Inferior parietal cortex (tissue), 1 donor: Measurements from ENCODE around the gene GRHL1.
"Not testable (repeated sequence)": the region's sequence is repeated elsewhere in the genome, so short reads cannot be mapped to it uniquely, and the experiment has no call there.

Source experiments
- DNase-seq: peaks from one replicate; pipeline ENCODE4 v3.0.0-alpha.2; 2016; ENCODE audit errors: extremely low spot score

The GRHL1 gene, protein sequence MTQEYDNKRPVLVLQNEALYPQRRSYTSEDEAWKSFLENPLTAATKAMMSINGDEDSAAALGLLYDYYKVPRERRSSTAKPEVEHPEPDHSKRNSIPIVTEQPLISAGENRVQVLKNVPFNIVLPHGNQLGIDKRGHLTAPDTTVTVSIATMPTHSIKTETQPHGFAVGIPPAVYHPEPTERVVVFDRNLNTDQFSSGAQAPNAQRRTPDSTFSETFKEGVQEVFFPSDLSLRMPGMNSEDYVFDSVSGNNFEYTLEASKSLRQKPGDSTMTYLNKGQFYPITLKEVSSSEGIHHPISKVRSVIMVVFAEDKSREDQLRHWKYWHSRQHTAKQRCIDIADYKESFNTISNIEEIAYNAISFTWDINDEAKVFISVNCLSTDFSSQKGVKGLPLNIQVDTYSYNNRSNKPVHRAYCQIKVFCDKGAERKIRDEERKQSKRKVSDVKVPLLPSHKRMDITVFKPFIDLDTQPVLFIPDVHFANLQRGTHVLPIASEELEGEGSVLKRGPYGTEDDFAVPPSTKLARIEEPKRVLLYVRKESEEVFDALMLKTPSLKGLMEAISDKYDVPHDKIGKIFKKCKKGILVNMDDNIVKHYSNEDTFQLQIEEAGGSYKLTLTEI

DNA sequence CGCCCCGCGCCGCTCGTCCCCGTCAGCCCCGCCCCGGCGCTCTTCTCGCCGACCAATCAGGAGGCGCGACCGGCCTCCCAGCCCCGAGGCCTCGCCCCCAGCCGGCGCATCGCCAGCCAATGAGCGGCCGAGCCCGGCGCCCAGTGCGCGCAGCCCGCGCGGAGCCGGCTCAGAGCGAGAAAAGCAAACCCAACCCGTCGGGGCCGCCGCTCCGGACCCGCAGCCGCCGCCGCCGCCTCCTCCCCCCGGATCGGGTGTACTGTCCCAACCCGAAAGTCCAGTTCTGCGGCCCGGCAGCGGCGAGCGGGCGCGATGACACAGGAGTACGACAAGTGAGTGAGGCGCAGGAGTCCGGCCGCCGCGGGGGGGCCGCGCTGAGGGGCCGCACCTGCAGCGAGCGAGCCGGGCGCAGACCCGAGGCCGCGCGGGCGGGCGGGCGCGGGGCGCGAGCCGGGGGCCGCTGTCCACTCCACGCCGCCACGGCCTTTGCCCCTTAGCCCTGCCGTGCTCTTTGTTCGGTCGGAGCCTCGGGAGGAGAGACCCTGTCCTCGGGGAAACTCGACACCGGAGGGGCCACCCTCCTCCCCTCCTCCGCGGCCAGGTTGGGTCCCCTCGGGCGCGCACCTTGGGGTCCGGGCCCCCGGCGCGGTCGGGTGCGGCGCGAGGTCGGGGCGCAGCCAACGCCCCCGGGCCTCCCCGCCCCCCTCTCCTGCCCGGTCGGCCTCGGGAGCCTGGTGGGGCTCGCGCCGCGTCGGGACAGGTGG is at the start of gene GRHL1:
Gene GRHL1, plus strand, starts transcription at position 172 of the 764 bp plus-strand sequence. Its CDS starts 141 bp downstream, at position 313.
- DNase-seq = peak; percentile 89

DNA sequence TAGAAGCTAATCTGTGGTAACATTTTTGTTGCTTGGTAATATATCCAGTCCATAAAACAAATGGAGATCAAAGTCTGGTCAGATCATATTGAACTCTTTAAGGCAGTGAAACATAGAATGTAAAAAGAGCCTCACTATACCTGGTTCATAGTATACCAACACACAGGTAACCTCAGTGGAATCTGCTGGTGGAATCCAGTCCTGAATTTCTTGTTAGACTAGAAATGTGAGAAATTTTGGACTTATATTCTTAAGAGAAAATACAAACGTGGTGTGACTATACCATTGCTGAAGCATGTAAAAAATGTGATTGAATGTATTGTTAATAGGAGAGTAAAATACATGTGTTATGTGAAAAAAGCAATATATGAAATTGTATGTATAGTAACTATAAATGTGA is 46.1 kb upstream of the GRHL1 start:
- DNase-seq = no peak

DNA sequence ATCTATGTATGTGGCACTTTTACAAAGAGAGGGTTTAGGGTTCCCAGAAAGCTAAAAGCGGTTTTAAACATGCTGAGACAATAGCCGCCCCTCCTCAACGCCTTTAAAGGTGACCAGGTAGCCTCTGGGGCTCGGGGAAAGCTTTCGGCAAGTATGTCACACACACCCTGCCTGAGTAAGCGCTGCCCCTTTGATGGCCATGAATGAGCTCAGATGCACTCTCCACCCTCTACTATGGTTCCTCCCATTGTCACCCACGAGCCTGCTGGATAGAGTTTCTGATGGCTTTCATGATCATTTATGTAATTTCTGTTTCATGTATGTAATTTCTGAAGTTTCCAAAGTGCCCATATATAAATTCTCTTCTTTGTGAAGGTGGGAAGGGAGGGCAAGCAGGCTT is 44.1 kb upstream of the GRHL1 start:
- DNase-seq = no peak

DNA sequence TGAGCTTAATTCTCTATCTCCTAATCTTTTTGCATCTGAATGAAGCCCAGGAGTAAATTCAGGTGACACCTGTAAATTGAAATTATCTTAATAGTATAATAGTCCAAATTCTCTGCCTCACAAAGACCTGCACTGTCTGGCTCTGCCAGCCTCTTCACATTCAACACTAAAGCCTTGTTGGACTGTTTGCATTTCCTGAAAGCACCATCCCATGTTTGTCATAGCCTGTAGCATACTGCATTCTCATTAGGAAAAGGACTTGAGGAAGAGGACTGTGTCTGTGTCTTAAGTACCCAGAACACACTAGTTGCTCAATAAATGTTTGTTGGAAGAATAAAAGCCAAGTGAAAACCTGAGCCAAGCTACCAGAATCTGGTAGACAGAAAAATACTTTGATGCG is 42.9 kb upstream of the GRHL1 start:
- no peak for DNase-seq

DNA sequence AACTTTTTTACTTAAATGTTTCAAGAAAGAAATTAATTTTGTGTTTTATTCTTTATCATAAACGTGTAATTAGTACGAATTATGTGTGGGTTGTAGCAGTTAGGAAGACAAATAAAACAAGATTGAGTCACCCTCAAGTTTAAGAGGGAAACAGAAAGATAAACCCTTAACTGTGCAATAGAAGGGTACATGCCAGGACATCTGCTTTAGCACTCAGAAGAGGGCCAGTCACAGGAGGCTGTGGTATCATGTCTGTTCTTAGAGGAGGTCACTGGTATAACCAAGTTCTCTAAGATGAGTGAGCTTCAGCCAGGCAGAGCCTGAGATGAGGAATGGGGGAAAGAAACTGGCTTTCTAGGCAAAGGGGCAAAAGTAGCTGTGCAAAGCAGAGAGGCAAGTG is 42.4 kb upstream of the GRHL1 start:
- no peak for DNase-seq

DNA sequence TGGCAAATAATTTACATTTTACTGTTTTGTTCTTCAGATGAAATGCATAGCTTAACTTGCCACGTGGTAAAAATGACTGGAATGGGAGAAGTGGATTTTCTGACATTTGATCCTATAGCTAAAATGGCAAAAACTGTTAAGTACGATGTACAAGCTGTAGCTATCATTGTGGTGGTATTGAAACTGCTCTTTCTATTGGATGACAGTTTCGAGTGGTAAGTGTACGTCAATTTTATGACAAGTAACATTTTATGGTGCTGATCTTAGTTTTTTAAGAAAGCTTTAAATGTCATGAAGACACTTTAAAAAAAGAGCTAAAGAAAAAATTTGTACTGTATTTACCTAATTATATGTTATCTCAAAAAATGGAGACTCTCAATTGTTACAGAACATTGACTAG is 40.8 kb upstream of the GRHL1 start:
- DNase-seq = no peak

DNA sequence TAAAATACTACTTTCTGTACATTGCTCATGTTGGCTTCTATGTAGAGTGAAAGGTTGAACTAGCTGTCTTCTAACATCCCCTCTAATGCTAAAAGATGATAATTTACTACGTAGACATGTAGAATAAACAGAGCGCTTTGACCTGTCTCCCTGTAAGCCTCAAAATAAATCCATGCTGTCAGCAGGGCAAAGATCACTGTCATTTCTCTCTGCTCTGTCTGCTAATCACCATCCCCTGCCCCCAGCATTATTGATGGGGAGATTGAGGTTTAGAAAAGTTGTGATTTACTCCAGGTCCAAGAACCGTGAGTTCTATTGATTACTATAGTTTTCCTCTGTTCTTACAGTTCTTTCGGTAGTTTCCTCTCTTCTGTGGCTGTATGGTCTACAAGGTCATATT is 39.0 kb upstream of the GRHL1 start:
- DNase-seq = no peak

DNA sequence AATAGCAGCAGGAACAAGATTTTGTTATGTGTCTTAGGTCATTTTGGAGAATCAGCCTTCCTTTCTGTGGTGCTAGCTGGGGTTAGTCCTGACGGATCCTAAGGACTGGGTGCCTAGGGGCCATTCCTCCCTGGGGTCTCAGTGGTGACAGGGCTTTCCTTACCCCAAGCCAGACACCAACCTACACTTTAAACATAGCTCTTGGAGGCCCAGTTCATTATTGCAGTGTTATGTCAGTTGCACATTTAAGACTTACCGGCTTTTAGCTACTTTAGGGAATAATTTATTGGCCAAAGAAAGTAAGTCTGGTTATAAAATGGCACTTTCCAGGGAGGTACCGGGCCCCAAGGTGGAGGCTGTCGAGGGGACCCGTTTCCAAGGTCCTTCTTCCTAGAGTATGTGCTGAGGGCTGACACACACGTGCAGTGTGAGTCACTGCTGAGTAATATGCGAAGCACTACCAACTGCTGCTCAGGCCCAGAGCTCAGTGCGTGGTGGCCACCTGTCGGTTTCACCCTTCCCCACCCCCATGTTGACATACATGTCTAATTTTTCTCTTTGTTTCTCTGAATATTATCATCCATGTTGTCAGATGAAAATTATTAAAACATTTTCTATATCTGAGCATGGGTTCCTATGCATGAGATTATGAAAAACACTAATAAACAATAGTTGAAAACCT is 37.0 kb upstream of the GRHL1 start:
- no peak for DNase-seq

DNA sequence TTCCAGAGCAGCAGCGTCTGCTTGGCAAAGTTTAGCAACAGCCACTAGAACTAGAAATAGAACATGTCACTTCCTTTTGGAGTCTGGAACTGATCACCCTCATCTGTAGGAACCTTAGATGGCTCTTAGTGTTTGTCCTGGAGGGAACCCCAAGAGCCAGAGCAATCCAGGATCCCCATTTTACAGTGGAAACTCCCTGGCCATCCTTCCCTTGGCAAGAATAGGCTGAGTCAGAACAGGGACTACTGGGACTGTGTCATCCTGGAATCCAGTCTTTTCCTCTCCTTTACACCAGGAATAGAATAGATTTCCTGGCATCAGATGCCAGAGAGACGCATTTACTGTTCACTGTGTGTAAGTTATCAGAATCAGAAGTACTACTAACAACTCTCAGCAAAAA is 33.2 kb upstream of the GRHL1 start:
- DNase-seq = no peak

DNA sequence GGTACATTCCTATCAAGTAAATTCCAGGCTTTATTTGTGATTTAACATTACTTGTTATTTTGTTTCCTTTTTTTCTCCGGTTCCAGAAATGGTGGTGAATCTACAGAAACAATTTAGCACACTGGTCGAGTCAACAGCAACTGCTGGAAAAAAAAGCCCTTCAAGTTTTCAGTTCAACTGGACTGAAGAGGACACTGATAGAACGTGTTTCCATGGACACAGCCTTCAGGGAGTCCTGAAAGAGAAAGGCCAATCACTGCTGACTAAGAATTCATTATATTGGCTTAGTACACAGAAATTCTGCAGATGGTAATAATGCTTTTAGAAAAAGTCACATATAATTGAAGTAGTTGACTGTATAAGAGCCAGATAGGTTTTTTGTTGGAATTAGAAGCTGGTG is 32.0 kb upstream of the GRHL1 start:
- DNase-seq = no peak

DNA sequence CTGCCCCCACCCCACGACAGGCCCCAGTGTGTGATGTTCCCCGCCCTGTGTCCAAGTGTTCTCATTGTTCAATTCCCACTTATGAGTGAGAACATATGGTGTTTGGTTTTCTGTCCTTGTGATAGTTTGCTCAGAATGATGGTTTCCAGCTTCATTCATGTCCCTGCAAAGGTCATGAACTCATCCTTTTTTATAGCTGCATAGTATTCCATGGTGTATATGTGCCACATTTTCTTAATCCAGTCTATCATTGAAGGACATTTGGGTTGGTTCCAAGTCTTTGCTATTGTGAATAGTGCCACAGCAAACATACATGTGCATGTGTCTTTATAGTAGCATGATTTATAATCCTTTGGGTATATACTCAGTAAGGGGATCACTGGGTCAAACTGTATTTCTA is 24.5 kb upstream of the GRHL1 start:
- not testable (repeated sequence) for DNase-seq

DNA sequence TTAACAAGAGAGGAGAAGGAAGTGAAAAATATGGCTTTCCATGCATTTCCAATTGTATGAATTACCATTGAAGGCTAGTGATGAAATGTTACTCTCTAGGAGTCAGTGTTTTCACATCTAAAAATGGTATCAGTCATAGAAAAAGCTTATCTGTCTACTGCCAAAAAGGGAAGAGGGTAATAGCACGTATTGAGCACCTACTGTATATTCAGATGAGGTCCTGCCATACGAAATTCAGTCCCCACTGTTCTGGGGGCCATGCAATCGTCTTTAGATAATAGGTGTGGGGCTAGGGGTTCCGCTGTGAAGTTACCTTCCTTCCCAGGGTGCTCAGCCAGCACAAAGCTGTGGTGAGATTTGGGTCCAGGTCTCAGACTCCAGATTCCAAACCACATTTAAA is 14.2 kb upstream of the GRHL1 start:
- DNase-seq = no peak

DNA sequence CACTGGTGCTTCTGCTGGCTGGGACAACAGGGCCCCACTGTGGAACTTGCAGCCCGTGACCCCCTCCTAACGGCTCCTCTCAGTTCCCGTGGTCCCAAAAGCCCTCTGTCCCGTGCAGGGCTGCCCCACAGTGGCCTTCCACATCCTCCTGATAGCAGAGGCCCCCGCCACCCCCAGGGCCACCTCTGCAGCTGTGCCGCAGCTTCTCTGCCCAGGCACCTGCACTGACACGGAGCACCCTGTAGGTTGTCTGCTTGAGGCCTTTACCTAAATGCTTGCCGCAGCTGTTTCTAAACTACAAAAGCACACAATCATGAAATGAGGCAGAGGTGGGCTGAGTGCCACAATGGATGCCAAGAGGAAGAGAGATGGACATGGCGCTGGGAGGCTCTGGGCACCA is 13.5 kb upstream of the GRHL1 start:
- DNase-seq = no peak

DNA sequence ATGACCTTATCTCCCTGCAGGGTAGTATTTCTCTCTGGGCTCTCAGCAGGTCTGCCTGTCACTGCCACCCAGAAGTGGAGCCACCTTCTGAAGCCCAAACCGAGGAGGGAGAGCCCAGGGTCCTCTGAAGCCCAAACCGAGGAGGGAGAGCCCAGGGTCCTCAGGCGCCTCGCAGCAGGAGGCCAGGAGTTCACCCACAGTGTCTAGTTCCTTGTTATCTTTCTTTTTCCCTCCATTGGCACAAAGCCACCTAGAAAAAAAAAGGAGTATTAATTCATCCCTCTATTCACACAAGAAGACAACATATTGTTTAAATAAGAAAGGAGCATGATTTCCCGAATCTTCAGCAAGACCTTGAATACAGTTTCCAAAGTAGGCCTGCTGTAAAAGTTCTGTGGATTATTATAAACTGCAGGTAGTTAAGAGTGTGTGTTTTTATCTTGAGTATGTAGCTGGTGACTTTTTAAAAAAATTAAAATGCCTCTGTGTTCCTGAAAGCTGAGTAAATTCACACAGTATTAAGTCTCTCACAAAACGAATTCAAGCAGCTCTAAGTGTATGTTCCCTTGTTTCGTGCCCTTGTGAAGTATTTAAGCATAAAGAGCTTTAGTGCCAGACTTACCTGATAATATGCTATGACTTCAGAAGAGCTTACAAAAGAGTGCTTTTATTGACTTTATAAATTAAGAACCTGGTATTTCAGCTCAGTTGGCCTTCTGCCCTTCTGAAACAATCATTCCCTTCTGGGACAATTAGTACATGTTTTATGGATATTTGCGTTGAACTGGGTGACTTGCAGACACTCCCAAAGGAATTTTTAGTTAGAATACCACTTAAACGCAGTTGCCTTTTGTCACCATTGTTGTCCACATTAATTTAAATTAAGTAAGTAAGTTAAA is 11.7 kb upstream of the GRHL1 start:
- no peak for DNase-seq

DNA sequence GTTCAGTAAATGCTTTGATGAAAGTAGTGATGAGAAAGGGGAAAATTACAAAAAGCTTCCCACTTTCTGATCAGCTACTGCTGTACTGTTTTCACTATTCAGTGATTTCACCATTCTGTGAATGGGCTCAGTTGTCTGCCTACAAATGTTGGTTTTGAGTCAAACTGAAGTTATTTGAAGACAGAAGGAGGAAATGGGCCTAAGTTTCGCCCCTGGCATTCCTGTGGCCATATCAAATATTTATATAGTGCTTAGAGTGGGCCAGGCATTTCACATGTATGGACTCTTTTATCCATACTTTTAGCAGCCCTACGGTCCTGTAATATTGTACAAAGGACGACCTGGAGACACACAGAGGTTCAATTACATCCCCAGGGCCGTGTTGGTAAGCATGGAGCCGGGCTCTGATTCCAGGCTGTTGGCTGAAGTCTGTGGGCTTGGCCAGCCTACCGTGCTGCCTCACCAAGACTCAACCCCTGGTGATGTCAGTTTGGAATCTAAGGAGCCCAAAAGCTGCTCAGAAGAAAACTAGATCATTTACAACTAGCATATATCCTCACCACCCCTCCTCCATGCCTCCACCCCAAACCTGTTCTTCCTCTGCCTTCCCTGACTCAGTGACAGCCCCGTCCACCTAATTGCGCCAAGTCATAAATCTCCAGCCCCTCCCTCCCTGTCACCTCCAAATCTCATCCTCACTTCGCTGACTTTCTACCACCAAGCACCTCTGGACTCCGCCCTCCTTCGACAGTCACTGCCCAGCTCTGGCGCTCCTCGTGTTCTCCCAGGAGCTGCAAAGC is 10.1 kb upstream of the GRHL1 start:
- DNase-seq = no peak

DNA sequence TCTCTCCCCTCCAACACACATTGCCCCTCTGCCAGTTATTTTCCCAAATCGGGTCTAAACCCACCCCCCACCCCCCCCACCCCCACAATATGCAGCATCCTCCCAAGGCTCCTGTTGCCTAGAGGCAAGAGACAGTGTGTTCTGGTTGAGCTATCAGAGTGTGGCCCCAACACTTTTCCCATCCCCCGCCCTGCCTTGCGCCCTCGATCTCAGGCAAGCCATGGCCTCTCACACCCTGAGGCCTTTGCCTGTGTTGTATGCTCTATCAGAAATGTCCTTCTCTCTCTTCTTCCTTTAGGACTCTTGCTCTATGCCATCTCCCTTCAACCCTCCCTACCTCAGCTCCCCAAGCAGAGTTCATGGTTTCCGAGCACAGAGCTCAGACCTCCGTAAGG is 9.5 kb upstream of the GRHL1 start:
- DNase-seq = no peak

DNA sequence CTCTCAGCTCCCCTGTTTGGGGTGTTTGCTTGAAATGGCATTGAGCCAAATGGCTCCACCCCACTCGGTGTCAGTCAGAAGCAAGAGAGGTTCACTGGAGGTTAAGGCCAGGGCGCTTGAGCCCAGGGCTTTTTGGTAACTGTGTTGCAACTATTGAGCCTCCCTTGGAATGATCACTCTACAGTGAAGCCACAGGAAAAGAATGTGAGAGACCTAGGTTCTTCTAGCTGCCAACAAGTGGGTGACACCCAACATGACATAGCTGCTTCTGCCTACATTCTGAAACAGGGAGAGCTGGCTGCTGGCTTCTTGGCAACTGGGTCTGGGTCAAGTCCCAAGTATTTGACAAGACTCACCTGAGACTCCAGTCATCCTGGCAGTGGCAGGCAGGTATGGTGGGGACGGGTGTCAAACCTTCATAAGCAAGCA is 7.1 kb upstream of the GRHL1 start:
- DNase-seq = no peak

DNA sequence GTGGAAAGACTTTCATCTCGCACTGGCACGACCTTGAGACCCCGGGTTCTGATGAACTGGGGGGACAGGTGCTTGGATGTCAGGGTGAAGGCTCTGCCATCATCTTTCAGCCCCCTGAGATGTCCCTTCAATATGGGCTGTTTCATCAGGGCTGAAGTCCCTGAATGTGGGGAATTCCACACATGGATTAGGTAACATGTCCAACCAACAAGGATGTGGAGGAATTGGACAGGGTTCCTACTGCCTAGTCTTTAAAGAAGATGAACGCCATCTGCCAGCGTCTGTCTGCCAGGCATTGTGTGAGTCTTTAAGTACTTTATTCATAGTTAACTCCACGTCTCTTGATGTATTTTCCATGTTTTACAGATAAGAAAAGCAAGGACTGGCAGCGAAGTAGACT is 5.9 kb upstream of the GRHL1 start:
- no peak for DNase-seq

DNA sequence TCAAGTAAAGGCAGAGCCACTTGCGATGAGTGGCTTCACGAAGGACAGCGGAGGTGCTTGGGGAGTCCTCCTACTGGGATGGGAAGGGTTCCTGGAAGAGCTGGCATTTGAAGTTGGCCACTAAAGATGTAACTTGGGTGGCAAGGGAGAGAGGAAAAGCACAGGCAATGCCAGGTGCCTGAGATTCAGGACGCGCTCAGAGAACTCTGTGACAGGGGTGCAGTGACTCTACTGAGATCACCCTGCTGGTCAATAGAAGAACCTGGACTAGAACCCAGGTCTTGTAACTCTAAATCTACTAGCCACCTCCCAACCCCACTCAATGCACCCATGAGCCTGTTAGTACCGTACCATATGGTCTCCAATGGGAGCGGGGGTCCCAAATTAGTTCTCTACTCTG is 5.4 kb upstream of the GRHL1 start:
- DNase-seq = no peak

DNA sequence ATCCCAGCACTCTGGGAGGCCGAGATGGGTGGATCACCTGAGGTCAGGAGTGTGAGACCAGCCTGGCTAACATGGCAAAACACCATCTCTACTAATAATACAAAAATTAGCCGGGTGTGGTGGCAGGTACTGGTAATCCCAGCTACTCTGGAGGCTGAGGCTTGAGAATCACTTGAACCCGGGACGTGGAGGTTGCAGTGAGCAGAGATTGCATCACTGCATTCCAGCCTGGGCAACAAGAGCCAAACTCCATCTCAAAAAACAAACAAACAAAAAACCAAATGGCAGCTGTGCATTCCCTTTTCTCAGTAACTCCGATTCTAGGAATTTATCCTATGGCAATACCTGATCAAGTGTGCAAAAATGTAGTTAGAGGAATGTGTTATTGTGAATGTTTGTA is 4.7 kb upstream of the GRHL1 start:
- DNase-seq = no peak
